GM18502 (cell line): ENCODE measurements around the gene SLC9A5.

ENCODE experiments used
- ATAC-seq: cut with Tn5 transposase; IDR thresholded peaks from one replicate; pipeline ENCODE4 v1.9.1; 2021; ENCODE audit warnings: mild to moderate bottlenecking; ENCODE audit not compliant: unreplicated experiment, poor library complexity

Gene SLC9A5

GRCh38 chr16:67237396-67238277 is 11.1 kb upstream of the SLC9A5 start:
- no peak for ATAC-seq

GRCh38 chr16:67238278-67238575 is 10.6 kb upstream of the SLC9A5 start:
- ATAC-seq, result no peak

- no peak for ATAC-seq
These were observed 9.8 kb upstream of the SLC9A5 start for GRCh38 chr16:67238806-67239470.

GRCh38 chr16:67240506-67240905 is 8.3 kb upstream of the SLC9A5 start:
- ATAC-seq, result no peak

- no peak for ATAC-seq
These were observed 7.5 kb upstream of the SLC9A5 start for GRCh38 chr16:67241008-67241900.

- ATAC-seq, result no peak
These were observed 6.5 kb upstream of the SLC9A5 start for GRCh38 chr16:67242138-67242730.

GRCh38 chr16:67243481-67243880 is 5.3 kb upstream of the SLC9A5 start:
- ATAC-seq, result no peak

- ATAC-seq, result peak; percentile 59
These were observed 4.2 kb upstream of the SLC9A5 start for GRCh38 chr16:67244387-67245185.

GRCh38 chr16:67245186-67245585 is 3.6 kb upstream of the SLC9A5 start:
- ATAC-seq, result no peak

GRCh38 chr16:67245674-67246080 is 3.1 kb upstream of the SLC9A5 start:
- ATAC-seq, result no peak

GRCh38 chr16:67246081-67246755 is 2.6 kb upstream of the SLC9A5 start:
- no peak for ATAC-seq

- no peak for ATAC-seq
These were observed 2.0 kb upstream of the SLC9A5 start for GRCh38 chr16:67246756-67247191.

GRCh38 chr16:67247192-67248072 is 1.3 kb upstream of the SLC9A5 start, which contains the start of gene FHOD1:
TSS of gene FHOD1 (minus strand) at chr16:67247481. CDS start at chr16:67247410, 71 bp downstream.
- peak; percentile 51 for ATAC-seq

- ATAC-seq, result no peak
These were observed 742 bp upstream of the SLC9A5 start for GRCh38 chr16:67248073-67248400.

GRCh38 chr16:67249178-67250044 is 632 bp downstream of the SLC9A5 start:
- no peak for ATAC-seq

- ATAC-seq, result no peak
These were observed 1.2 kb downstream of the SLC9A5 start for GRCh38 chr16:67250045-67250327.
